Mammary epithelial cell (primary cell): ENCODE measurements around the gene FBXL3.

ENCODE experiments used
- CTCF ChIP-seq, 2 donors: IDR thresholded peaks in 1 of 2; conservative IDR thresholded peaks in 1 of 2; 2 replicates each; pipeline ENCODE4 v1.5.1; 2011 to 2012; ENCODE audit warnings: inconsistent platforms in 2 of 2, low read length in 2 of 2, mild to moderate bottlenecking in 2 of 2, control low read depth in 1 of 2, low read depth in 1 of 2; ENCODE audit not compliant: insufficient read depth in 1 of 2; ENCODE audit errors: extremely low read depth in 1 of 2
- EZH2 ChIP-seq: IDR thresholded peaks from 2 replicates; pipeline ENCODE4 v1.6.1; 2012; ENCODE audit warnings: low read length, inconsistent platforms, borderline replicate concordance

- TF ChIP-seq CTCF (conservative IDR thresholded peaks at IDR 0.05 in 1 of 2, IDR thresholded peaks at IDR 0.05 in 1 of 2; ENCODE audit: extremely low read depth in 1 of 2, insufficient read depth in 1 of 2, low read depth in 1 of 2, low read length in 2 of 2): no peak
- no peak for TF ChIP-seq EZH2
These were observed 43.3 kb downstream of the FBXL3 start for GRCh38 chr13:76983676-76984075.
